Astrocyte (in vitro differentiated cells and primary cell): Measurements from ENCODE around the gene DTNBP1. TPM values are rescaled to one million over a fixed set of nuclear protein-coding genes. Genes with fewer than 3 reads are reported as not detected.
A peak's percentile ranks its signal among the peaks of the same experiment; 100 is the strongest.

Experiments
- DNase-seq: peaks from one replicate; pipeline ENCODE4 v3.0.0-alpha.2; 2010; ENCODE audit warnings: low read depth
- FAIRE-seq: peaks from 2 replicates; lab custom pipeline; 2011; peaks lifted over from hg19 to GRCh38; lab: Jason Lieb, UNC
- H2AFZ ChIP-seq: 2 replicates; pipeline ENCODE4 v1.6.0; 2012; ENCODE audit warnings: low read depth, low read length, inconsistent platforms
- H3K27ac ChIP-seq: 2 replicates; pipeline ENCODE4 v1.5.1; 2011; ENCODE audit warnings: low read depth, low read length, inconsistent platforms
- H3K27me3 ChIP-seq: 2 replicates; pipeline ENCODE4 v1.6.0; 2011; ENCODE audit warnings: low read length, inconsistent platforms; ENCODE audit not compliant: insufficient read depth
- H3K36me3 ChIP-seq: 2 replicates; pipeline ENCODE4 v1.5.1; 2011; ENCODE audit warnings: low read length, inconsistent platforms; ENCODE audit not compliant: insufficient read depth
- H3K4me1 ChIP-seq: 2 replicates; pipeline ENCODE4 v1.5.1; 2011; ENCODE audit warnings: low read length, inconsistent platforms; ENCODE audit not compliant: insufficient read depth
- H3K4me2 ChIP-seq: 2 replicates; pipeline ENCODE4 v1.6.0; 2012; ENCODE audit warnings: low read length, inconsistent platforms
- H3K4me3 ChIP-seq: 2 replicates; pipeline ENCODE4 v1.5.1; 2011; ENCODE audit warnings: low read depth, mild to moderate bottlenecking, low read length, inconsistent platforms; ENCODE audit not compliant: insufficient read depth
- H3K79me2 ChIP-seq: 2 replicates; pipeline ENCODE4 v1.6.0; 2012; ENCODE audit warnings: mild to moderate bottlenecking, low read length, inconsistent platforms; ENCODE audit not compliant: insufficient read depth
- H3K9ac ChIP-seq: 2 replicates; pipeline ENCODE4 v1.6.0; 2012; ENCODE audit warnings: mild to moderate bottlenecking, low read length, inconsistent platforms
- H3K9me3 ChIP-seq: 2 replicates; pipeline ENCODE4 v1.5.1; 2012; ENCODE audit warnings: low read depth, mild to moderate bottlenecking, low read length, inconsistent platforms; ENCODE audit not compliant: insufficient read depth
- H4K20me1 ChIP-seq: 2 replicates; pipeline ENCODE4 v1.6.0; 2012; ENCODE audit warnings: low read length, inconsistent platforms; ENCODE audit not compliant: insufficient read depth
- H3K27ac Mint-ChIP-seq: one replicate; pipeline ENCODE4 v1.8.0; 2021; ENCODE audit warnings: mild to moderate bottlenecking, mixed read lengths; ENCODE audit not compliant: unreplicated experiment
- H3K27me3 Mint-ChIP-seq: one replicate; pipeline ENCODE4 v1.8.0; 2021; ENCODE audit warnings: low read depth, mixed read lengths; ENCODE audit not compliant: unreplicated experiment
- H3K36me3 Mint-ChIP-seq: one replicate; pipeline ENCODE4 v1.8.0; 2021; ENCODE audit warnings: low read depth, mixed read lengths; ENCODE audit not compliant: unreplicated experiment
- H3K4me1 Mint-ChIP-seq: one replicate; pipeline ENCODE4 v1.8.0; 2021; ENCODE audit warnings: low read depth, mixed read lengths; ENCODE audit not compliant: unreplicated experiment
- H3K4me3 Mint-ChIP-seq: one replicate; pipeline ENCODE4 v1.8.0; 2021; ENCODE audit warnings: mild to moderate bottlenecking, moderate library complexity, mixed read lengths; ENCODE audit not compliant: unreplicated experiment
- H3K9me3 Mint-ChIP-seq: one replicate; pipeline ENCODE4 v1.8.0; 2021; ENCODE audit warnings: mild to moderate bottlenecking, mixed read lengths; ENCODE audit not compliant: unreplicated experiment
- CTCF ChIP-seq: IDR thresholded peaks from 2 replicates; pipeline ENCODE4 v1.5.1; 2011; ENCODE audit warnings: low read depth, mild to moderate bottlenecking, inconsistent platforms, low read length, moderate library complexity; ENCODE audit not compliant: insufficient read depth
- EZH2 ChIP-seq: IDR thresholded peaks from 2 replicates; pipeline ENCODE4 v1.6.1; 2012; ENCODE audit warnings: mild to moderate bottlenecking, low read length, inconsistent platforms; ENCODE audit not compliant: insufficient read depth
- total RNA-seq: library from RNA; stranded (reverse); gene quantifications from 2 replicates; pipeline ENCODE4 v1.2.1, GENCODE V29; 2021

Gene DTNBP1
- total RNA-seq, 1 donor from 2014 or later, result 13.0 TPM

DNA sequence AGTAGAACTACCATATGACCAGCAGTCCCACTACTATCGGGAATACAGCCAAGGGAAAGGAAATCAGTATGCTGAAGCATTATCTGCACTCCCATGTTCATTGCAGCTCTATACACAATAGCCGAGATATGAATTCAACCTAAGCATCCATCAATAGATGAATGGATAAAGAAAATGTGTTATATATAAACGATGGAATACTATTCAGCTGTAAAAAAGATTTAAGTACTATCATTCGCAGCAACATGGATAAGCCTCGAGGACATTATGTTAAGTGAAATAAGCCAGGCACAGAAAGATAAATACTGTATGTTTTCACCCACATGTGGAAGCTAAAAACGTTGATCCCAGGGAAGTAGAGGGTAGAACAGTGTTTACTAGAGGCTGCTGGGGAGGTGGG is 44.1 kb downstream of the DTNBP1 start:
- Mint-ChIP-seq H3K4me1 (peaks cover 20% of the 10 kb centered on the region), H3K4me3 (no peak overlapping the region), H3K9me3 (no peaks in the 10 kb centered on the region), H3K36me3 (peaks cover 8% of the 10 kb centered on the region), H3K27ac (no peak overlapping the region), H3K27me3 (no peaks in the 10 kb centered on the region)
- Histone ChIP-seq H3K27ac (no peak overlapping the region), H3K79me2 (no peaks in the 10 kb centered on the region), H3K9ac (no peak overlapping the region), H3K4me3 (no peak overlapping the region), H3K4me2 (no peak overlapping the region), H3K4me1 (peaks cover 4% of the 10 kb centered on the region), H4K20me1 (peaks cover under 1% of the 10 kb centered on the region), H3K36me3 (no peaks in the 10 kb centered on the region), H3K27me3 (no peaks in the 10 kb centered on the region), H2AFZ (no peak overlapping the region), H3K9me3 (no peaks in the 10 kb centered on the region)
- no peak for FAIRE-seq
- no peak for TF ChIP-seq CTCF
- DNase-seq, result no peak

DNA sequence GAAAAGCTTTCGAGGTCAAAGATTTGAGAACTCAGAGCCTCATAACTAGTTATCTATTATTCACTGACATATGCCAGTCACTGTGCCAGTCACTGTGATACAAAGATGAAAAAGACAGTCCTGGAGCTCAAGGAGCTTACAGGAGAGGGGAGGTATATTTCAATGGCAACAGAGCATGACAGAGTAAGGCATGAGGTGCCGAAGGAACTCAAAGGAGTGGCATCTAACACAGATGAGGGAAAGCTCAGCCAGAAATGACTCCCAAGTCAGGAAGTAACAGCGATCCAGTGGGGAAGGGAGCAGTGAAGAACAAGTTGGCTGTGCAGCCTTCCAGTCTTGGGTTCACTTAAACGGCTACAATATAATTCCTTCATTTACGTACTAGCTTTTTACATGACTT is 46.6 kb downstream of the DTNBP1 start:
- Mint-ChIP-seq H3K4me3 (no peak overlapping the region), H3K4me1 (peaks cover 11% of the 10 kb centered on the region), H3K27me3 (no peaks in the 10 kb centered on the region), H3K27ac (peak overlapping the region; percentile 43), H3K9me3 (no peaks in the 10 kb centered on the region), H3K36me3 (peaks cover 15% of the 10 kb centered on the region)
- Histone ChIP-seq H3K9ac (no peak overlapping the region), H3K36me3 (no peaks in the 10 kb centered on the region), H4K20me1 (no peaks in the 10 kb centered on the region), H3K27ac (no peak overlapping the region), H3K9me3 (no peaks in the 10 kb centered on the region), H3K27me3 (no peaks in the 10 kb centered on the region), H3K79me2 (no peaks in the 10 kb centered on the region), H2AFZ (no peak overlapping the region), H3K4me3 (no peak overlapping the region), H3K4me2 (no peak overlapping the region), H3K4me1 (no peaks in the 10 kb centered on the region)
- TF ChIP-seq EZH2, result no peak
- TF ChIP-seq CTCF, result no peak
- DNase-seq, result no peak
- FAIRE-seq, result no peak

GRCh38 chr6:15615802-15616201 is 47.0 kb downstream of the DTNBP1 start:
- Histone ChIP-seq H3K27ac (no peak overlapping the region), H3K4me1 (no peaks in the 10 kb centered on the region), H3K36me3 (no peaks in the 10 kb centered on the region), H2AFZ (no peak overlapping the region), H3K27me3 (no peaks in the 10 kb centered on the region), H3K9me3 (no peaks in the 10 kb centered on the region), H3K79me2 (no peaks in the 10 kb centered on the region), H3K4me3 (no peak overlapping the region), H4K20me1 (no peaks in the 10 kb centered on the region), H3K9ac (no peak overlapping the region), H3K4me2 (no peak overlapping the region)
- Mint-ChIP-seq H3K27me3 (no peaks in the 10 kb centered on the region), H3K4me3 (no peak overlapping the region), H3K27ac (peak overlapping the region; percentile 43), H3K4me1 (peaks cover 7% of the 10 kb centered on the region), H3K9me3 (no peaks in the 10 kb centered on the region), H3K36me3 (peaks cover 15% of the 10 kb centered on the region)
- TF ChIP-seq CTCF (no peak), EZH2 (no peak)
- FAIRE-seq (no peak), DNase-seq (no peak)
